GM19193 (cell line): ENCODE data around the gene SMPD1.

Source experiments
- POLR2A ChIP-seq: IDR thresholded peaks from 4 replicates; pipeline ENCODE4 v1.6.1; 2011; ENCODE audit not compliant: insufficient read depth, insufficient read length; ENCODE audit errors: extremely low read depth

The SMPD1 gene

GRCh38 chr11:6400431-6401345 is 10.4 kb downstream of the SMPD1 start:
- no peak for TF ChIP-seq POLR2A

- no peak for TF ChIP-seq POLR2A
Observed at GRCh38 chr11:6401464-6401863, 11.2 kb downstream of the SMPD1 start.

- TF ChIP-seq POLR2A: no peak
Observed at GRCh38 chr11:6402061-6402470, 11.8 kb downstream of the SMPD1 start.

GRCh38 chr11:6402561-6402981 is 12.3 kb downstream of the SMPD1 start:
- TF ChIP-seq POLR2A: no peak

GRCh38 chr11:6403539-6403938 is 13.3 kb downstream of the SMPD1 start:
- no peak for TF ChIP-seq POLR2A

- no peak for TF ChIP-seq POLR2A
Observed at GRCh38 chr11:6404342-6405051, 14.2 kb downstream of the SMPD1 start.

GRCh38 chr11:6405052-6405667 is 14.9 kb downstream of the SMPD1 start:
- no peak for TF ChIP-seq POLR2A

GRCh38 chr11:6405846-6406245 is 15.6 kb downstream of the SMPD1 start:
- TF ChIP-seq POLR2A: no peak

GRCh38 chr11:6406370-6406769 is 16.1 kb downstream of the SMPD1 start:
- no peak for TF ChIP-seq POLR2A

GRCh38 chr11:6410695-6411430 is 20.6 kb downstream of the SMPD1 start:
- no peak for TF ChIP-seq POLR2A

GRCh38 chr11:6411594-6412031 is 21.3 kb downstream of the SMPD1 start:
- TF ChIP-seq POLR2A: no peak

GRCh38 chr11:6413791-6414201 is 23.5 kb downstream of the SMPD1 start:
- TF ChIP-seq POLR2A: no peak

GRCh38 chr11:6414874-6415328 is 24.6 kb downstream of the SMPD1 start:
- TF ChIP-seq POLR2A: no peak

- TF ChIP-seq POLR2A: no peak
Observed at GRCh38 chr11:6415797-6416196, 25.5 kb downstream of the SMPD1 start.
